Stimulated activated naive CD8-positive, alpha-beta T cell treated with anti-CD3 and anti-CD28 coated beads, Interleukin-15, amount 100 ng/mL, for 72 hours (primary cell): Measurements from ENCODE around the gene MT1G.

Source experiments
- ATAC-seq: fragments of 150-1000 bp; cut with Tn5 transposase; 2 replicates; pipeline ENCODE4 v1.10.0; 2021; ENCODE audit warnings: mild to moderate bottlenecking, moderate library complexity
- DNase-seq, 2 donors: peaks; one replicate each; pipeline ENCODE4 v3.0.0; 2021 to 2022
- H3K27ac Mint-ChIP-seq, 2 donors: one replicate each; pipeline ENCODE4 v1.8.0; 2022; ENCODE audit warnings: mild to moderate bottlenecking in 2 of 2, mixed read lengths in 2 of 2, moderate library complexity in 2 of 2
- H3K27me3 Mint-ChIP-seq: one replicate; pipeline ENCODE4 v1.8.0; 2022; ENCODE audit warnings: mixed read lengths
- H3K4me1 Mint-ChIP-seq: one replicate; pipeline ENCODE4 v1.8.0; 2022; ENCODE audit warnings: mild to moderate bottlenecking, mixed read lengths
- H3K4me3 Mint-ChIP-seq, 2 donors: one replicate each; pipeline ENCODE4 v1.8.0; 2022; ENCODE audit warnings: mild to moderate bottlenecking in 2 of 2, mixed read lengths in 2 of 2, moderate library complexity in 1 of 2
- H3K9me3 Mint-ChIP-seq, 2 donors: one replicate each; pipeline ENCODE4 v1.8.0; 2022; ENCODE audit warnings: mixed read lengths in 2 of 2

Gene MT1G

GRCh38 chr16:56637814-56638750 is 29.8 kb downstream of the MT1G start, which contains the start of gene MT1A:
TSS of gene MT1A (plus strand) at chr16:56638666. CDS start at chr16:56638739, 73 bp downstream.
- no peak for DNase-seq
- peak within 1 kb of the TSS in 1 of 2 donors; percentile 41 for H3K27ac Mint-ChIP-seq
- no peaks in the 10 kb centered on the region for H3K9me3 Mint-ChIP-seq
- peak within 1 kb of the TSS; percentile 83 for H3K4me3 Mint-ChIP-seq
- peaks cover 50% of the 10 kb centered on the region for H3K4me1 Mint-ChIP-seq
- peak; percentile 69 for ATAC-seq
- peaks cover 84% of the 10 kb centered on the region for H3K27me3 Mint-ChIP-seq

DNA sequence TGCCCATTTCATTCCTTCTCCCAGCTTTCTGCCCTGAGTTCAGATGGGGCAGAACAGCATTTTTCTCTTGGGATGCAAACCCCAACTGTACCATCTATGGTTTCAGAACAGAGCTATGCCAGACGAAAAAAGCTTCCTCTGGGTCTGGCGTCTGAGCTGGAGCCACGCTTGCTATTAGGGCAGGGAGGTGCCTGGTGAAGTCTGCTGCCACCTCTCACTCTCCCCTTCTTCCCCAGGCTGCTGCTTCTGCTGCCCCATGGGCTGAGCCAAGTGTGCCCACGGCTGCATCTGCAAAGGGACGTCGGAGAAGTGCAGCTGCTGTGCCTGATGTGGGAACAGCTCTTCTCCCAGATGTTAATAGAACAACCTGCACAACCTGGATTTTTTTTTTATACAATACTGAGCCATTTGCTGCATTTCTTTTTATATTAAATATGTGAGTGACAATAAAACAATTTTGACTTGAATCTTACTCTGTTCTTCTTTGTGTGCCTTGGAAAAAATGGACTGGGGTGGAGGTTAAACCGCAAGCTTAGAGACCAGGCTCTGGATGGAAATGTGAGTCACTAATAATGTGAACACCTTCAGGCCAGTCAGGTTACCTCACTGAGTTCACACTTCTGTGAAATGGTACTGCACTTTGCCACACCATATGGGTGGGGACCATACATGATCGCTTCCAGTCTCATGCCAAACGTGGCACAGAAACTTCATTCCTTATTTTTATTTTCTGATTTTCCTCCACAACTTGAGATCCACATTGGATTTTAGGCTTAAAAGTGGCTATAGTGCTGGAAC is 31.1 kb downstream of the MT1G start:
- ATAC-seq: no peak
- Mint-ChIP-seq H3K4me3 (no peak overlapping the region), H3K27ac (no peak overlapping the region), H3K4me1 (peaks cover 53% of the 10 kb centered on the region), H3K9me3 (no peaks in the 10 kb centered on the region), H3K27me3 (peaks cover 96% of the 10 kb centered on the region)
- DNase-seq: no peak

DNA sequence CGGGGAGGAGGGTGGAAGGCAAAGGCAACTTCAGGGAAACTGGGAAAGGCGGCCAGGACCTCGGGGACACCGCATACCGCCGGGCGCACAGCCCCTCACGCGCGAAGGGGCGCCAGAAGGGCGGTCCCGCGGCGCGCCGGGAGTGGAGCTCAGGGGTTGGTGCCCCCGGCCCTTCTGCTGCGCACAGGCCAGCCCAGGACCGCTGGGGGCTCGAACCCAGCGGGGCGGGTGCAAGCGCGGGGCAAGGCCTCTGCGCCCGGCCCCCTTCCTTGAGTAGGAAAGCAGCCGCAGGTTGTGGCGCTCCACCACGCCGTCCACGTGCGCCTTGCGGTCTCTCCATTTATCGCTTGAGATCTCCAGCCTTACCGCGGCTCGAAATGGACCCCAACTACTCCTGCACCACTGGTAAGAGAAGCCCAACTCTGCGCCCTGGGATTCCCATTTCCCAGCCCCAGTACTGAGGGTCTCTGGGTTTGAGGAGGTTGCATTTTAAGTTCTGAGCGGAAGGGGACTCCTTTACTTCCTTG is 32.4 kb downstream of the MT1G start:
- DNase-seq (no peak), ATAC-seq (no peak)
- H3K27me3 Mint-ChIP-seq: peaks cover 100% of the 10 kb centered on the region
- no peak overlapping the region for H3K27ac Mint-ChIP-seq
- peaks cover 56% of the 10 kb centered on the region for H3K4me1 Mint-ChIP-seq
- H3K9me3 Mint-ChIP-seq: no peaks in the 10 kb centered on the region
- H3K4me3 Mint-ChIP-seq: peak overlapping the region; percentile 76 to 81

GRCh38 chr16:56634715-56635440 is 33.0 kb downstream of the MT1G start:
- Mint-ChIP-seq H3K4me3 (peak overlapping the region; percentile 76 to 81), H3K9me3 (no peaks in the 10 kb centered on the region), H3K4me1 (peaks cover 56% of the 10 kb centered on the region), H3K27me3 (peaks cover 100% of the 10 kb centered on the region), H3K27ac (peak overlapping the region in 1 of 2 donors; percentile 34)
- ATAC-seq (no peak), DNase-seq (no peak)

GRCh38 chr16:56633535-56633934 is 34.3 kb downstream of the MT1G start:
- H3K9me3 Mint-ChIP-seq: no peaks in the 10 kb centered on the region
- peaks cover 52% of the 10 kb centered on the region for H3K4me1 Mint-ChIP-seq
- peaks cover 100% of the 10 kb centered on the region for H3K27me3 Mint-ChIP-seq
- DNase-seq: no peak
- no peak overlapping the region for H3K27ac Mint-ChIP-seq
- ATAC-seq: no peak
- H3K4me3 Mint-ChIP-seq: no peak overlapping the region

DNA sequence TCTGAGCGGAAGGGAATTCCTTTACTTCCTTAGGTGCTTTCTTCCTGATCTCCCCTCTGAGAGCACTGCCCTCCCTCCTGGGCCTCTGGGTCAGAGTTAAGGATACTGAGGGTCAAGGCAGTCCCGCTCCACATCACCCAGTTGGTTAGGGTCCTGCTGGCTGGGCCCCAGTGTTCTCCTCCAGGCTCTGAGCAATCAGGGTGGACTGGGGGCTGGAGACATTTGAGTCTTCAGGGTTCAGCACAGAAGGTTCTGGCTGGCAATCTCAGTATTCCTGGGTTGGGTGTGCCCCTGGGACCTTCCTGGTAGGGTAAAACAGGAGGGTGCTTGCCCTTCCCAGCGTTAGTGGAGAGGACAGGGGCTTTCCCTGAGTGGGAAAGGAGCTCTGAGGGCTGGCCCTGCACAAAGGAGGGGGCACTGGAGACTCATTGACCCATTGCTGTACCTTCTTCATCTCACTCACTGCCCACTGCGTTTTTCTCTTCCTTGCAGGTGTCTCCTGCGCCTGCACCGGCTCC is 35.0 kb downstream of the MT1G start:
- no peaks in the 10 kb centered on the region for H3K9me3 Mint-ChIP-seq
- H3K27ac Mint-ChIP-seq: no peak overlapping the region
- H3K27me3 Mint-ChIP-seq: peaks cover 96% of the 10 kb centered on the region
- DNase-seq (no peak), ATAC-seq (no peak)
- peak overlapping the region; percentile 77 to 89 for H3K4me3 Mint-ChIP-seq
- peaks cover 46% of the 10 kb centered on the region for H3K4me1 Mint-ChIP-seq

GRCh38 chr16:56632156-56632847 is 35.6 kb downstream of the MT1G start, which contains the start of gene MT1M:
TSS of gene MT1M (plus strand) at chr16:56632659. CDS start at chr16:56632732, 73 bp downstream.
- DNase-seq (no peak), ATAC-seq (peak; percentile 53)

GRCh38 chr16:56631832-56632155 is 36.1 kb downstream of the MT1G start:
- no peak for DNase-seq
- ATAC-seq: no peak
- no peak overlapping the region for H3K27ac Mint-ChIP-seq
- peaks cover 41% of the 10 kb centered on the region for H3K4me1 Mint-ChIP-seq
- H3K27me3 Mint-ChIP-seq: peaks cover 92% of the 10 kb centered on the region
- H3K4me3 Mint-ChIP-seq: peak overlapping the region; percentile 79 to 89
- H3K9me3 Mint-ChIP-seq: no peaks in the 10 kb centered on the region

More at GRCh38 chr16:56632156-56632847, 35.6 kb downstream of the MT1G start, which contains the start of gene MT1M:
- no peaks in the 10 kb centered on the region for H3K9me3 Mint-ChIP-seq
- peak within 1 kb of the TSS; percentile 79 to 89 for H3K4me3 Mint-ChIP-seq
- H3K27ac Mint-ChIP-seq: no peak within 1 kb of the TSS
- peaks cover 41% of the 10 kb centered on the region for H3K4me1 Mint-ChIP-seq
- H3K27me3 Mint-ChIP-seq: peaks cover 92% of the 10 kb centered on the region

- peaks cover 39% of the 10 kb centered on the region for H3K4me1 Mint-ChIP-seq
- H3K4me3 Mint-ChIP-seq: peak overlapping the region in 1 of 2 donors; percentile 79
- ATAC-seq (no peak), DNase-seq (no peak)
- H3K9me3 Mint-ChIP-seq: no peaks in the 10 kb centered on the region
- H3K27ac Mint-ChIP-seq: no peak overlapping the region
- H3K27me3 Mint-ChIP-seq: peaks cover 92% of the 10 kb centered on the region
These were observed 36.7 kb downstream of the MT1G start for GRCh38 chr16:56631197-56631596.

DNA sequence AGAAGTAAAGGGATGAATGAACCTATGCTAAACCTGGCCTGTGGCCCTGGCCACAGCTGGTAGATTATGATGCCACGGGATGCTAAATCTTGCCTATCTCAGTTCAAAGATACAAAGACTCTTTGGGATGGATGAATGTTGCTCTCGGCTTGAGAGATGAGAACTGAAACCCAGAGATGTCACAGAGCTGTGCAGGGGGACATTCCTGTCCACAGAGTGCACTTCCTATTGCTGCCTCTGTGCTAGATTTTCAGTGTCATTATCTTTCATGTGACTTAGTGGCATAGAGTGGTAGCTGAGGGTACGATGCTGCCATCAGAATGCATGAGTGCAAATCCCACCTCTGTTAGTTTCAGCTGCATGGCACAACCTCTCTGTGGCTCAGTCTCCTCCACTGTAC is 37.7 kb downstream of the MT1G start:
- Mint-ChIP-seq H3K4me1 (peaks cover 39% of the 10 kb centered on the region), H3K4me3 (no peak overlapping the region), H3K27me3 (peaks cover 92% of the 10 kb centered on the region), H3K27ac (no peak overlapping the region), H3K9me3 (no peaks in the 10 kb centered on the region)
- DNase-seq (no peak), ATAC-seq (peak; percentile 59)

GRCh38 chr16:56629531-56629930 is 38.3 kb downstream of the MT1G start:
- ATAC-seq (no peak), DNase-seq (no peak)
- Mint-ChIP-seq H3K27me3 (peaks cover 92% of the 10 kb centered on the region), H3K4me1 (peaks cover 38% of the 10 kb centered on the region), H3K4me3 (no peak overlapping the region), H3K9me3 (no peaks in the 10 kb centered on the region), H3K27ac (no peak overlapping the region)

DNA sequence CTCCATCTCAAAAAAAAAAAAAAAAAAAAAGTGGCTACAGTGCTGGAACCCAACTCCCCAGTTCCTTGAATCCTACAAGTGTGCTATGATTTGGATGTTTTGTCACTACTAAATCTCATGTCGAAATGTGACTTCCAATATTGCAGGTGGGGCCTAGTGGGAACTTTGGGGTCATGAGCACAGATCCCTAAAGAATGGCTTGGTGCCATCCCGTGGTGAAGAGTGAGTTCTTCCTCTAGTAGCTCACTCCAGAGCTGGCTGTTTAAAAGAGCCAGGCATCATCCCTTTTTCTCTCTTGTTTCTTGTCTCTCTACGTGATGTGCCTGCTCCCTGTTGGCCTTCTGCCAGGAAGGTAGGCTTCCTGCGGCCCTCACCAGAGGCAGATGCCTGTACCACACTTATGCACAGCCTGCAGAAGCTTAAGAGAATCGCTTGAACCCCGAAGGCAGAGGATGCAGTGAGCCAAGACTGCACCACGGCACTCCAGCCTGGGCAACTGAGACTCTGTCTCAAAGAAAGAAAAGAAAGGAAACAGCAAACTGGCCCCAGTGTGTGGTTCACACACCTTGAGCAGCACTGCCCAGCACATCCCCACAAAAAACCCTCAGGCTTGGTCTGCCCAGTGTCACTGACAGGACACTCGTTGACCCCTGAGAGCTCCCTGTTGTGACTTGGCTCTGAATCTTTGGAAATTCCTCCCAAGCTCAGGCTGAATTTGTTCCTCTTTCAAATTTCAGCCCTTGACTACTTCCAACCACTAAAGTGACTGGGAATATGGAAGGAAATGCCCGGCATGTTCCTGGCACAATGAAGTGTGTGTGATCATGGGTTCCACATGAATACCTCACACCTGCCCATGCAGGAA is 39.1 kb downstream of the MT1G start:
- no peak overlapping the region for H3K4me3 Mint-ChIP-seq
- H3K4me1 Mint-ChIP-seq: peaks cover 37% of the 10 kb centered on the region
- no peak for ATAC-seq
- H3K27ac Mint-ChIP-seq: no peak overlapping the region
- peaks cover 91% of the 10 kb centered on the region for H3K27me3 Mint-ChIP-seq
- no peaks in the 10 kb centered on the region for H3K9me3 Mint-ChIP-seq
- no peak for DNase-seq

DNA sequence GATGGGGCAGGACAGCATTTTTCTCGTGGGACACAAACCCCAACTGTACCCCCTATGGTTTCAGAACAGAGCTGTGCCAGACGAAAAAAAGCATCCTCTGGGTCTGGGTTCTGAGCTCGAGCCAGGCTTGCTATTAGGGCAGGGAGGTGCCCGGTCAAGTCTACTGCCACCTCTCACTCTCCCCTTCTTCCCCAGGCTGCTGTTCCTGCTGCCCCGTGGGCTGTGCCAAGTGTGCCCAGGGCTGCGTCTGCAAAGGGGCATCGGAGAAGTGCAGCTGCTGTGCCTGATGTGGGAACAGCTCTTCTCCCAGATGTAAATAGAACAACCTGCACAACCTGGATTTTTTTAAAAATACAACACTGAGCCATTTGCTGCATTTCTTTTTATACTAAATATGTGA is 41.2 kb downstream of the MT1G start:
- H3K4me1 Mint-ChIP-seq: peaks cover 22% of the 10 kb centered on the region
- no peaks in the 10 kb centered on the region for H3K9me3 Mint-ChIP-seq
- H3K27ac Mint-ChIP-seq: no peak overlapping the region
- DNase-seq (no peak), ATAC-seq (no peak)
- H3K4me3 Mint-ChIP-seq: peak overlapping the region; percentile 89 to 94
- peaks cover 71% of the 10 kb centered on the region for H3K27me3 Mint-ChIP-seq
